Measurements from ENCODE around the gene ZCWPW1.

DNA sequence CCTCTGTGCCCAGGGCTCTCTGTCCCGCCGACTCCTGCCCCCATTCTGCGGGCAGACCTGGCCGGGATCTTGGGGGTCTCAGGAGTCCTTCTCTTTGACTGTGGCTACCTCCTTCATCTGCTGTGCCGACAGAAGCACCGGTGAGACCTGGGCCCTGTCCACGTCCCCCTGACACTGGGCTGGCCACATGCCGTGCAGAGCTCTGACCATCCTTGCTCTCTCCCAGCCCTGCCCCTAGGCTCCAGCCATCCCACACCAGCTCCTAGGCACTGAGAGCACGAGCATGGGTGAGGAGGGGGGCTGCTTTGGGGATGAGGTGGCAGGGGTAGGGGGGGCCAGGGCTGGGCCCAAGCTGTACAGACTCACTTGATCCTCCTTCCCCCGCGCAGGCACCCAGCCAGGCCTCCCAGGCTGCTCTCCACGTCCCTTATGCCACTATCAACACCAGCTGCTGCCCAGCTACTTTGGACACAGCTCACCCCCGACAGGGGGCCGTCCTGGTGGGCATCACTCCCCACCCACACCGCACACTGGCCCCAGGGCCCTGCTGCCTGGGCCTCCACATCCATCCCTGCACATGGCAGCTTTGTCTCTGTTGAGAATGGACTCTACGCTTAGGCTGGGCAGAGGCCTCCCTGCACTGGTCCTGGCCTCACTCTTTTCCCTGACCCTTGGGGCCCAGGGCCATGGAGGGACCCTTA, 75.4 kb downstream of the ZCWPW1 start:
- TF ChIP-seq, protein P1, sequence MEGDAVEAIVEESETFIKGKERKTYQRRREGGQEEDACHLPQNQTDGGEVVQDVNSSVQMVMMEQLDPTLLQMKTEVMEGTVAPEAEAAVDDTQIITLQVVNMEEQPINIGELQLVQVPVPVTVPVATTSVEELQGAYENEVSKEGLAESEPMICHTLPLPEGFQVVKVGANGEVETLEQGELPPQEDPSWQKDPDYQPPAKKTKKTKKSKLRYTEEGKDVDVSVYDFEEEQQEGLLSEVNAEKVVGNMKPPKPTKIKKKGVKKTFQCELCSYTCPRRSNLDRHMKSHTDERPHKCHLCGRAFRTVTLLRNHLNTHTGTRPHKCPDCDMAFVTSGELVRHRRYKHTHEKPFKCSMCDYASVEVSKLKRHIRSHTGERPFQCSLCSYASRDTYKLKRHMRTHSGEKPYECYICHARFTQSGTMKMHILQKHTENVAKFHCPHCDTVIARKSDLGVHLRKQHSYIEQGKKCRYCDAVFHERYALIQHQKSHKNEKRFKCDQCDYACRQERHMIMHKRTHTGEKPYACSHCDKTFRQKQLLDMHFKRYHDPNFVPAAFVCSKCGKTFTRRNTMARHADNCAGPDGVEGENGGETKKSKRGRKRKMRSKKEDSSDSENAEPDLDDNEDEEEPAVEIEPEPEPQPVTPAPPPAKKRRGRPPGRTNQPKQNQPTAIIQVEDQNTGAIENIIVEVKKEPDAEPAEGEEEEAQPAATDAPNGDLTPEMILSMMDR (IDR thresholded peaks at IDR 0.05; ENCODE audit: low read depth, low read length): no peak
- no peak for TF ChIP-seq EZH2phosphoT487 (IDR thresholded peaks at IDR 0.05; ENCODE audit: low read depth)
